ENCODE results near the gene MPI.

Gene MPI

GRCh38 chr15:74847432-74847831 lies 42.4 kb upstream of the MPI start:
- Histone ChIP-seq H3K4me3 (ENCODE audit: low read length) (no peak overlapping the region), H3K36me3 (ENCODE audit: insufficient read depth, low read depth, low read length) (peaks cover 45% of the 10 kb centered on the region), H3K4me1 (ENCODE audit: insufficient read depth, low read length) (no peaks in the 10 kb centered on the region; the same call in 1 of the 2 replicates), H3K9me3 (ENCODE audit: insufficient read depth, low read depth, low read length) (no peaks in the 10 kb centered on the region), H3K27me3 (ENCODE audit: insufficient read depth, low read length) (no peaks in the 10 kb centered on the region), H3K9ac (ENCODE audit: low read depth, low read length) (no peak overlapping the region), H3K27ac (ENCODE audit: low read length) (no peak overlapping the region)

- Histone ChIP-seq H3K36me3 (ENCODE audit: insufficient read depth, low read depth, low read length) (peaks cover 55% of the 10 kb centered on the region), H3K4me3 (ENCODE audit: low read length) (no peak overlapping the region), H3K9me3 (ENCODE audit: insufficient read depth, low read depth, low read length) (no peaks in the 10 kb centered on the region), H3K4me1 (ENCODE audit: insufficient read depth, low read length) (no peaks in the 10 kb centered on the region), H3K9ac (ENCODE audit: low read depth, low read length) (no peak overlapping the region), H3K27me3 (ENCODE audit: insufficient read depth, low read length) (no peaks in the 10 kb centered on the region), H3K27ac (ENCODE audit: low read length) (no peak overlapping the region)
These were observed 39.4 kb upstream of the MPI start for GRCh38 chr15:74850393-74850792.

GRCh38 chr15:74851960-74852359 lies 37.9 kb upstream of the MPI start:
- Histone ChIP-seq H3K27ac (ENCODE audit: low read length) (no peak overlapping the region), H3K36me3 (ENCODE audit: insufficient read depth, low read depth, low read length) (peaks cover 55% of the 10 kb centered on the region), H3K4me3 (ENCODE audit: low read length) (no peak overlapping the region), H3K27me3 (ENCODE audit: insufficient read depth, low read length) (no peaks in the 10 kb centered on the region), H3K4me1 (ENCODE audit: insufficient read depth, low read length) (no peaks in the 10 kb centered on the region), H3K9me3 (ENCODE audit: insufficient read depth, low read depth, low read length) (no peaks in the 10 kb centered on the region), H3K9ac (ENCODE audit: low read depth, low read length) (no peak overlapping the region)

GRCh38 chr15:74854453-74855022 lies 35.3 kb upstream of the MPI start:
- Histone ChIP-seq H3K4me1 (ENCODE audit: insufficient read depth, low read length) (no peaks in the 10 kb centered on the region), H3K27ac (ENCODE audit: low read length) (no peak overlapping the region), H3K9me3 (ENCODE audit: insufficient read depth, low read depth, low read length) (no peaks in the 10 kb centered on the region), H3K27me3 (ENCODE audit: insufficient read depth, low read length) (no peaks in the 10 kb centered on the region), H3K4me3 (ENCODE audit: low read length) (no peak overlapping the region), H3K9ac (ENCODE audit: low read depth, low read length) (no peak overlapping the region), H3K36me3 (ENCODE audit: insufficient read depth, low read depth, low read length) (peaks cover 38% of the 10 kb centered on the region)

GRCh38 chr15:74855857-74856256 lies 34.0 kb upstream of the MPI start:
- Histone ChIP-seq H3K27me3 (ENCODE audit: insufficient read depth, low read length) (no peaks in the 10 kb centered on the region), H3K4me1 (ENCODE audit: insufficient read depth, low read length) (no peaks in the 10 kb centered on the region), H3K36me3 (ENCODE audit: insufficient read depth, low read depth, low read length) (peaks cover 28% of the 10 kb centered on the region), H3K9ac (ENCODE audit: low read depth, low read length) (no peak overlapping the region), H3K4me3 (ENCODE audit: low read length) (no peak overlapping the region), H3K9me3 (ENCODE audit: insufficient read depth, low read depth, low read length) (no peaks in the 10 kb centered on the region), H3K27ac (ENCODE audit: low read length) (no peak overlapping the region)

- H3K9ac ChIP-seq (ENCODE audit: low read depth, low read length): no peak overlapping the region
- H3K27me3 ChIP-seq (ENCODE audit: insufficient read depth, low read length): no peaks in the 10 kb centered on the region
- H3K4me3 ChIP-seq (ENCODE audit: low read length): no peak overlapping the region
- no peaks in the 10 kb centered on the region for H3K9me3 ChIP-seq (ENCODE audit: insufficient read depth, low read depth, low read length)
- no peak overlapping the region for H3K27ac ChIP-seq (ENCODE audit: low read length)
- H3K36me3 ChIP-seq (ENCODE audit: insufficient read depth, low read depth, low read length): peaks cover 21% of the 10 kb centered on the region
- no peaks in the 10 kb centered on the region for H3K4me1 ChIP-seq (ENCODE audit: insufficient read depth, low read length)
These were observed 33.3 kb upstream of the MPI start for GRCh38 chr15:74856537-74856936.

- no peak overlapping the region for H3K27ac ChIP-seq (ENCODE audit: low read length)
- no peaks in the 10 kb centered on the region for H3K27me3 ChIP-seq (ENCODE audit: insufficient read depth, low read length)
- peaks cover 15% of the 10 kb centered on the region for H3K36me3 ChIP-seq (ENCODE audit: insufficient read depth, low read depth, low read length)
- H3K9me3 ChIP-seq (ENCODE audit: insufficient read depth, low read depth, low read length): no peaks in the 10 kb centered on the region
- H3K4me1 ChIP-seq (ENCODE audit: insufficient read depth, low read length): no peaks in the 10 kb centered on the region
- H3K9ac ChIP-seq (ENCODE audit: low read depth, low read length): no peak overlapping the region
- no peak overlapping the region for H3K4me3 ChIP-seq (ENCODE audit: low read length)
These were observed 32.7 kb upstream of the MPI start for GRCh38 chr15:74857082-74857655.

- Histone ChIP-seq H3K9ac (ENCODE audit: low read depth, low read length) (no peak overlapping the region), H3K27ac (ENCODE audit: low read length) (no peak overlapping the region), H3K4me3 (ENCODE audit: low read length) (no peak overlapping the region), H3K9me3 (ENCODE audit: insufficient read depth, low read depth, low read length) (no peaks in the 10 kb centered on the region), H3K36me3 (ENCODE audit: insufficient read depth, low read depth, low read length) (peaks cover 9% of the 10 kb centered on the region), H3K27me3 (ENCODE audit: insufficient read depth, low read length) (no peaks in the 10 kb centered on the region), H3K4me1 (ENCODE audit: insufficient read depth, low read length) (no peaks in the 10 kb centered on the region)
These were observed 32.0 kb upstream of the MPI start for GRCh38 chr15:74857671-74858368.

GRCh38 chr15:74858369-74858740 lies 31.5 kb upstream of the MPI start:
- Histone ChIP-seq H3K9ac (ENCODE audit: low read depth, low read length) (no peak overlapping the region), H3K27me3 (ENCODE audit: insufficient read depth, low read length) (no peaks in the 10 kb centered on the region)

GRCh38 chr15:74863239-74864056 lies 26.4 kb upstream of the MPI start:
- H3K36me3 ChIP-seq (ENCODE audit: insufficient read depth, low read depth, low read length): peaks cover 2% of the 10 kb centered on the region; the same call in 1 of the 2 replicates
- H3K4me1 ChIP-seq (ENCODE audit: insufficient read depth, low read length): no peaks in the 10 kb centered on the region; the same call in 1 of the 2 replicates
- H3K27ac ChIP-seq (ENCODE audit: low read length): no peak overlapping the region
- H3K9me3 ChIP-seq (ENCODE audit: insufficient read depth, low read depth, low read length): no peaks in the 10 kb centered on the region
- no peak overlapping the region for H3K9ac ChIP-seq (ENCODE audit: low read depth, low read length)
- no peak overlapping the region for H3K4me3 ChIP-seq (ENCODE audit: low read length)
- no peaks in the 10 kb centered on the region for H3K27me3 ChIP-seq (ENCODE audit: insufficient read depth, low read length)

More at GRCh38 chr15:74858369-74858740, 31.5 kb upstream of the MPI start:
- H3K4me3 ChIP-seq (ENCODE audit: low read length): no peak overlapping the region
- no peak overlapping the region for H3K27ac ChIP-seq (ENCODE audit: low read length)
- no peaks in the 10 kb centered on the region for H3K9me3 ChIP-seq (ENCODE audit: insufficient read depth, low read depth, low read length)
- peaks cover 3% of the 10 kb centered on the region for H3K36me3 ChIP-seq (ENCODE audit: insufficient read depth, low read depth, low read length)
- H3K4me1 ChIP-seq (ENCODE audit: insufficient read depth, low read length): no peaks in the 10 kb centered on the region

GRCh38 chr15:74864296-74864695 lies 25.5 kb upstream of the MPI start:
- no peak overlapping the region for H3K27ac ChIP-seq (ENCODE audit: low read length)

More at GRCh38 chr15:74864296-74864695, 25.5 kb upstream of the MPI start:
- Histone ChIP-seq H3K4me1 (ENCODE audit: insufficient read depth, low read length) (no peaks in the 10 kb centered on the region; the same call in 1 of the 2 replicates), H3K4me3 (ENCODE audit: low read length) (no peak overlapping the region), H3K9me3 (ENCODE audit: insufficient read depth, low read depth, low read length) (no peaks in the 10 kb centered on the region), H3K36me3 (ENCODE audit: insufficient read depth, low read depth, low read length) (peaks cover 7% of the 10 kb centered on the region), H3K27me3 (ENCODE audit: insufficient read depth, low read length) (no peaks in the 10 kb centered on the region), H3K9ac (ENCODE audit: low read depth, low read length) (no peak overlapping the region)
